Stimulated activated effector memory CD8-positive, alpha-beta T cell treated with anti-CD3 and anti-CD28 coated beads, Interleukin-12 subunit alpha, Interleukin-12 subunit beta, amount 100 ng/mL, for 72 hours (primary cell): ENCODE data around the gene HIRA.
A peak's percentile ranks its signal among the peaks of the same experiment; 100 is the strongest.

ENCODE experiments used
- ATAC-seq: fragments of 150-1000 bp; cut with Tn5 transposase; 2 replicates; pipeline ENCODE4 v1.10.0; 2021
- DNase-seq, 2 donors: peaks; one replicate each; pipeline ENCODE4 v3.0.0; 2021 to 2022; ENCODE audit warnings: low spot score in 2 of 2
- H3K27ac Mint-ChIP-seq: one replicate; pipeline ENCODE4 v1.8.0; 2022; ENCODE audit warnings: mild to moderate bottlenecking, mixed read lengths
- H3K36me3 Mint-ChIP-seq: one replicate; pipeline ENCODE4 v1.8.0; 2022; ENCODE audit warnings: mild to moderate bottlenecking, mixed read lengths
- H3K4me1 Mint-ChIP-seq: one replicate; pipeline ENCODE4 v1.8.0; 2022; ENCODE audit warnings: mixed read lengths
- H3K4me3 Mint-ChIP-seq: one replicate; pipeline ENCODE4 v1.8.0; 2022; ENCODE audit warnings: mild to moderate bottlenecking, mixed read lengths
- H3K9me3 Mint-ChIP-seq: one replicate; pipeline ENCODE4 v1.8.0; 2022; ENCODE audit warnings: mixed read lengths

Gene HIRA

DNA sequence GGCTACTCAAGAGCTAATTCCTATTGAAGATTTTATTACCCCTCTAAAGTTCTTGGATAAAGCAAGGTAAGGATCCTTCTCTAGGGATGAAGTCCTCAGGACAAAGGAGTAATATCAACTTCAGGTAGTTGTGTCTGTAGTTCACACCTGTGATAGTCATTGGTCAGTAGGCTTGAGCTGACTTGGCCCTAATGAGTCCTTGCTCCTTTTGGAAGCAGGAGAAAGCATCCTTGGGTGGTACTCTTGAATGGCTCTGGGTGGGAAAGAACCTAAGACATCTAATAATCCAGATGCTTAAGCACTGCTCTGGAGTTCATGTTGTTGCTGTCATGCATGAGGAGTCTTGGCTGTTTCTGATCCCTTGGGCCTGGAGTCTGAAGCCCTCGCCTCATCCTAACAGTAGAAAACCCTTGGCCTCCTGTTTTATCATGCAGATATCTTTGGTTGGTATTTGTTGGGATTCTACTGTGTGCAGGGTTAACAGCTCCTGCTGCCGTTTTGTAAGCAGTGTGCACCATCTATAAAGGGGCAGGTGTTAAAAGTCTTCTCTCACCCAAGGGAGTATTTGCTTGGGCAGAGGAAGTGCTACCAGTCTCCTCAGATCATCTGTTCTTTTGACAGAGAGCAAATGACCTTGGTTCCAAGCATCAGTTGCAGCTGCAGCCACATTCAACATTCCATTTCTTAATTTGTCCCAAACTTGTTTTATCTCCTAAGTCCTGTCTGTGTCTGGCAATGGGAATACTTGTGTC is 3.5 kb upstream of the HIRA start:
- Mint-ChIP-seq H3K36me3 (peaks cover 73% of the 10 kb centered on the region), H3K4me3 (no peak overlapping the region), H3K4me1 (peaks cover 31% of the 10 kb centered on the region), H3K27ac (peak overlapping the region; percentile 89), H3K9me3 (no peaks in the 10 kb centered on the region)
- DNase-seq (no peak), ATAC-seq (no peak)

DNA sequence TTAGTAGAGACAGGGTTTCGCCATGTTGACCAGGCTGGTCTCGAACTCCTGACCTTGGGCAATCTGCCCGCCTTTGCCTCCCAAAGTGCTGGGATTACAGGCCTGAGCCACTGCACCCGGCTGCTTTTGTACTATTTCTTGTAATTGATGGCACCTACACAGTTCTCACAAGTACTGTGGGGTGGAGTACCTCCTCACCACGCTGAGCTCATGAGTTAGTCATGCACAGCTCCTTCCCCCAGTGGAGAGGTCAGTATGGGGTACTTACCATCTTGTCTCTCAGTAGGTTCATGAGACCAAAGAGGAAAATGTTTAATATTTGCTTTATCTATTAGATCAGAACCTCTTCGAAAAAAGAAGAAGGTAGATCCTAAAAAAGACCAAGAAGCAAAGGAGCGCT is 2.9 kb upstream of the HIRA start:
- H3K4me3 Mint-ChIP-seq, result peak overlapping the region; percentile 79
- peaks cover 73% of the 10 kb centered on the region for H3K36me3 Mint-ChIP-seq
- no peak for ATAC-seq
- H3K9me3 Mint-ChIP-seq, result no peaks in the 10 kb centered on the region
- peak overlapping the region; percentile 89 for H3K27ac Mint-ChIP-seq
- no peak for DNase-seq
- peaks cover 37% of the 10 kb centered on the region for H3K4me1 Mint-ChIP-seq

DNA sequence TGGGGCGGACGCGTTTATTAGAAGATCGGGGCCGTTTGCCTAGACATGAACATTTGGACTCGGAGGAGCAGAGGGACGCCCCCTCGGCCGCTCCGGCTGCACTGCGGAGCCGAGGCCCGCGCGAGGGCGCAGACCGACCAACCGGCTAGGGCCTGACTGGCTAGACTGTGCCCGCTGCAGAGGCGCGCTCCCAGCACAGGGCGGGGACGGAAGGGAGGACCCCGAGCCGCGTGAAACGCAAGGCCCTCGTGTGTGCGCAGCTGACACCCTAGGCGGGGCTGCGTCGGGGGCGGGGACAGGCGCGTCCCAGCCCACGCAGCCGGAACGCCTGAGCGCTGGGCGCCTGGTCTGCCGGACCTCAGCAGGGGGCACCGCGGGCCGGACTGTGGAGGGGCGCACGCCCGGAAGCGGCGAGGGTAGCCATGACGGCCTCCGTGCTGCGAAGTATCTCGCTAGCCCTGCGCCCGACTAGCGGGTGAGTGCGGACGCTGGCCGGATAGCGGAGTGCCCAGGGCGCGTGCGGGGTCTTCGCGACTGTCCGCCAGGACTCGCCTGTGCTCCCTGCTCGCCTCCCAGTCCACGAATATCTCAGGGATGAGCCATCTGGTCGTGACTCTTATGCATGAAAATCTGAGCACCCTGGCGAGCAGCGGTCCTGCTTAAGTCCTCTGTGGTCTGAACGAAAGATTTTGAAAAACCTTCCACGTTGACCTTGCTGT is 759 bp upstream of the HIRA start, which contains the start of gene MRPL40:
Gene MRPL40, plus strand, starts transcription at position 413 of the 719 bp plus-strand sequence. Its CDS starts 10 bp downstream, at position 423.
- peak within 1 kb of the TSS; percentile 89 for H3K27ac Mint-ChIP-seq
- peak within 1 kb of the TSS; percentile 79 for H3K4me3 Mint-ChIP-seq
- peak; percentile 81 to 94 for DNase-seq
- H3K36me3 Mint-ChIP-seq, result peaks cover 69% of the 10 kb centered on the region
- H3K4me1 Mint-ChIP-seq, result peaks cover 45% of the 10 kb centered on the region
- peak; percentile 90 for ATAC-seq
- H3K9me3 Mint-ChIP-seq, result no peaks in the 10 kb centered on the region

DNA sequence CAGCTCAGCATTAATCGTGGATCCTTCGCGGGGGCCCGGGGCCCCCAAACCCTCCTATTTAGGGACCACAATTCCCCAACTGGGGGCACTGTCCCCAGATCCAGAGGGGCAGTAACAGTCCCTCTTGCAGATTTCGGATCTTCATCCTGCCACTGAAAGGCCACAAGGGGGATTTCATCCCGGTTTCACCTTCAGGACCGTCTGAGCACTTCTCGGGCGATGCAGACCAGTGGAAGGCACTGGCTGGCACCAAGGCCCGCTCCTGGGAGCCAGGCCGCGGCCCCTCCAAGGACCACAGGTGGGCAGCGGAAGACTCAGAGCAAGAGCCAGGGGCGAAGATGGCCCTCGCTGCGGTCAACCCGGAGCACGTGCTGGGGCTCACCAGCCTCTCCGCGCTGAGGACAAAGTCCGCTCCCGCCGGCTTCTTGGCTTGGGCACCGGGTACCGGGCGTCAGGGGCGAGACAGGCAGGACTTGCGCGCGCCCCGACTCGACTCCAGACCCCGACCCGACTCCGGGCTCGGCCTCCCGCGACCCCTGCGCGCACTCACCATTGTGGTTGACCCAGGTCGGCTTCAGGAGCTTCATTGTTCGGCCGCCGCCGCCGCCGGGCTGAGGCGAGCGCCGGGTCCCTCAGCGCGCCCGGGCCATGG is 517 bp downstream of the HIRA start:
- H3K9me3 Mint-ChIP-seq, result no peaks in the 10 kb centered on the region
- peaks cover 65% of the 10 kb centered on the region for H3K36me3 Mint-ChIP-seq
- H3K4me1 Mint-ChIP-seq, result peaks cover 58% of the 10 kb centered on the region
- H3K27ac Mint-ChIP-seq, result peak overlapping the region; percentile 92
- H3K4me3 Mint-ChIP-seq, result peak overlapping the region; percentile 79
- ATAC-seq (peak; percentile 0), DNase-seq (peak in 1 of 2 donors; percentile 71)

DNA sequence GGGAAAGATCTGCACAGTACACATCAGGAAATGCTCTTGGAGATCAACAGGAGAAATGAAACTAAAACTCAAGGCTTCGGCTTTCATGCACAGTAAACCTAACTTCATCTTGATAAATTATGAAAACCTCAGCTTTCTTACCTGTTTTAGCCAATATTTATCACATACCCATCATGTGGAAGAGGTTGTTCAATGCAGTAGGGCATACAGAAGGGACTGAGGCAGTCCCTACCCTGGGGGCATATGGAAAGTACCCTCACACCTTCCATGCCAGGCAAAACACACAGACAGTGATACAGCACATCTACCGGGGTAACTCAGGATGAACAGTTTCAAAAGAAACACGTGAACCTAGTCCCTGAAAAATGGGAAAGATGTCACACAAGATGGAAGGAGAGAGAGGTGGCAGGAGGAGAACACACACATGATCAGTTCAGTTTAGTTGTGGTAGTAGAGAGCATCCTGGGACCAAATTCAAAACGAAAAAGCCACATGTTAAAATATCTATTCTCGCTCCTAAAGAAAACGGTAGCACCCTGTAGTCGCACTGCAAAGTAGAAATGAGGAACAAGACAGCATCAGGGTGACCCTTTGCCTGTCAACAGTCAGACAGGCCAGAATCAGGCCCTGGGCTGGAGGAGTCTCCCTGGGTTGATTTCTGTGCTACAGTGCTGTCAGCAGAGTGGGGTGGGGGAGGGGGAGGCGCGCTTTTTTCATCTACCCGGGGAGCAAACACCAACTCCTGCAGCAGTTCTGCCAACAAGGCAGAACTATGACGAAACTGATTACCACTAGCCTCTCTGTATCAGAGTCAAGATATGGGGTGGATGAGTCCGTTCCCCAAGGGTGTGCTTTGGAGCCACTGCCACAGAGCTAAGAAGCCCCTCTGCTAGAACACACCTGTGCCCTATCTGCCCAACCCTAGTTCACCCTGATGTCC is 1.3 kb downstream of the HIRA start:
- DNase-seq (no peak), ATAC-seq (peak; percentile 1)
- Mint-ChIP-seq H3K4me3 (peak overlapping the region; percentile 79), H3K9me3 (no peaks in the 10 kb centered on the region), H3K4me1 (peaks cover 61% of the 10 kb centered on the region), H3K36me3 (peaks cover 57% of the 10 kb centered on the region), H3K27ac (peak overlapping the region; percentile 92)

DNA sequence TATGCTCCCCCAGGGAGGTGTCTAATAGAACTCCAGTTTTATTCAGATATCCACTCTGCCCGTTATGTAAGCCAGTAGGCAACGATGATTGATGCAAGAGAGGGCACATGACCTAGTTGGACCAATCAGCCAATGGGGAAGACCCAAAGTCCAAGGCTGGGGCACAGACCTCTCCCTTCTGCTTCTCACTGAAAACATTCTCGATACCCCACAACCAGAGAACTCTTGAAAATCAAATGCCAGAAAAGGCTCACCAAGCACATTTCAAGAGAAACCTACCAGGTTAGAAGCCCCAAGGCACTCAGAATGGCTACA is 7.4 kb downstream of the HIRA start:
- ATAC-seq (no peak), DNase-seq (no peak)
- Mint-ChIP-seq H3K9me3 (no peaks in the 10 kb centered on the region), H3K27ac (peak overlapping the region; percentile 90), H3K4me1 (peaks cover 77% of the 10 kb centered on the region), H3K4me3 (no peak overlapping the region), H3K36me3 (peaks cover 28% of the 10 kb centered on the region)

DNA sequence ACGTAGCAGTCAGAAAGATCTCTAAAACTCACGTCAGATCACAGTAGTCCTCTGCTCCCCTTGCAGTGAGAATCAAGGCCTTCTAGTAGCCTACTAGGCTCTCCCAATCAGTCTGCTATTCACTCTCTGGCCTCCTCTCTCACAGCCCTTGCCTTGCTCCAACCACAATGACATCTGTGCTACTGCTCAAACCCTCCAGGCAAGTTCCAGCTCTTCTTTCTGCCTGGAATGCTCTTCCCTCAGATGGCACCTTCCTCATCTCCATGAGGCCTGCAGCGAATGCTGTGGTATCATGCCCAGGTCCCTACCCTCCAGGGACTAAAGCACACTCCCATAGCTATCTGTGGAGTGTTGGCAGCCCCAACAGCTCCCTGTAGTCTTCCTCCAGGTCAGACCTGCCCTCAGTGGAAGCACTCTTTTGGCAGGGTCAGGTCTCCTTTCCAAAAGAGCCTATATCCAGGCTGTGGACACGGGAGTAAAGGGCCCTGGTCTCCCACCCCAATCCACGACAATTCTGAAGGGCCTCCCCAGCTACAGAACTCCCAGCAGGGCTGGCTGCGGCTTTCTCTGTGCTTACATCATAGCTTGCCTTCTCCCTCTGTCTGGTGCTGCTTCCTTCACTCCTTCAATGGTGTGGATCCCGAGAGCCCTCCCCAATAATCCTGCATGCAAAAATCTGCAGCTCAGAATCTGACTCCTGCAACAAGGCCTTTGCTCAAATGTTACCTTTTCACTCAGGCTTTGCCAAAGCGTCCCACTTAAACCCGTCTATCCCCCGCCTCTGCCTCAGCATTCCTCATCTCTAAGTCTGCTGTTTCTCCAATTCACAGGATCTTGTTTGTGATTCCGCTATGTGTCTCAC is 8.9 kb downstream of the HIRA start:
- DNase-seq (no peak), ATAC-seq (no peak)
- no peaks in the 10 kb centered on the region for H3K9me3 Mint-ChIP-seq
- peaks cover 17% of the 10 kb centered on the region for H3K36me3 Mint-ChIP-seq
- no peak overlapping the region for H3K4me3 Mint-ChIP-seq
- H3K4me1 Mint-ChIP-seq, result peaks cover 76% of the 10 kb centered on the region
- peak overlapping the region; percentile 90 for H3K27ac Mint-ChIP-seq

DNA sequence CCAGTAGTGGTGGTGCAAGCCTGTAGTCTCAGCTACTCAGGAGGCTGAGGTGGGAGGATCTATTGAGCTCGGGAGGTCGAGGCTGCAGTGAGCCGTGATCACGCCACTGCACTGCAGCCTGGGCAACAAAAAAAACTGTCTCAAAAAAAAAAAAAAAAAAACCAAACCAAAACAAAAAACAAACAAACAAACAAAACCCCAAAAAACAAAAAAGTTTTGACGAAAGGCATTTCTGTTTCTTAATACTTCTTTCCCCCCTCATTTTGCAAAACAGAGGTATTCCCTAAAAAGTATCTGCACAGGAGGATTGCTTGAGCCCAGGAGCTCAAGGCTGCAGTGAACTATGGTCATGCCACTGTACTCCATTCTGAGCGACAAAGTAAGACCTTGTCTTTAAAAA is 11.2 kb downstream of the HIRA start:
- H3K4me1 Mint-ChIP-seq, result peaks cover 72% of the 10 kb centered on the region
- ATAC-seq (no peak), DNase-seq (no peak)
- H3K9me3 Mint-ChIP-seq, result no peaks in the 10 kb centered on the region
- H3K4me3 Mint-ChIP-seq, result peak overlapping the region; percentile 52
- peaks cover 12% of the 10 kb centered on the region for H3K36me3 Mint-ChIP-seq
- H3K27ac Mint-ChIP-seq, result peak overlapping the region; percentile 90

DNA sequence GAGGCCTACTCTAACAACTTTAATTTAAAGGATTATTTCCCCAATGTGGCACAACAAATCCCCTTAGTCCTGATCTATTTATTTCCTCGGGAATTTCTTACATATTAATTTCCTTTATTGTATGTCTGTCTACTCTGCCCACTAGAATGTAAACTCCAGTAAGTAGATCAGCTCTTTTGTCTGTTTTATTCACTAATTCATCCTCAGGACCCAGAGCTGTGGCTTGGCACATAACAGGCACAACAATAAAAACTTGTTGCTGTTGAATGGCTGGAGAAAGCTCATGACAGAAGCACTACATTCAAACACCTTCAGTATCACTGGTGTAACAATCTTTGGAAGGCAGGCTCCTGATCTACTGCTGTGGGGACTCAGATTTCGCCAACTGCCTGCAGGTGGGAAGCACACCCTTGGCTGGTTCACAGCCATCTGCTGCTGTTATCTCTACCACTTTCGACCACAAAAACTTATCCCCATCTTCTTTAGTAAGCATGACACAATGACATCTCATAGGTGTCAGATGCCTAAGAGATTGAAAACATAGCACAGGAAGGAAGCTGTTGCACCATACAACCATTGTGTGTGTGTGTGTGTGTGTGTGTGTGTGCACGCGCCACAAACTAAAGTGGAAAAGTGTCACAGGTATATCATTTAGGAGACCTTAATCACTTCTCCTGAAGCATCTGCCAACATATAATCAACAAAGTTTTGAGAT is 11.9 kb downstream of the HIRA start:
- DNase-seq (peak in 1 of 2 donors; percentile 67), ATAC-seq (peak; percentile 99)
- Mint-ChIP-seq H3K9me3 (no peaks in the 10 kb centered on the region), H3K4me3 (peak overlapping the region; percentile 52), H3K27ac (peak overlapping the region; percentile 90), H3K36me3 (peaks cover 17% of the 10 kb centered on the region), H3K4me1 (peaks cover 72% of the 10 kb centered on the region)

DNA sequence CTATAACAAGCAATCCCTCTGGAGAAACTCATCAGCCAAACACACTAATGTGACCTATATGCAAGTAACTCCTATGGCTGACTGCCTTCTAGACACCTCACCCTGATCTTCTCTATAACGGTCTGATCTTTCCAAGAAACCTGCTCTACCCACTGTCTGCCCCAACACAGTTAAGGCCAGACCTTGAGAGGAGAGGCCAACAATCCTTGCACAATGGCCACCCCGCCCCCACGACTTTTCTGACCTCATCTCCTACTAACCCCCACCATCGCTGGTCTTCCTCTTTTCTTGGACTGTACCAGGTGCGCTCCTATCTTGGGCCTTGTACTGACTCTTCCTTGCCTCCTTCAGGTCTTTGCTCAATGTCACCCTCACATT is 12.5 kb downstream of the HIRA start:
- no peak for DNase-seq
- peak; percentile 29 for ATAC-seq
- peaks cover 74% of the 10 kb centered on the region for H3K4me1 Mint-ChIP-seq

DNA sequence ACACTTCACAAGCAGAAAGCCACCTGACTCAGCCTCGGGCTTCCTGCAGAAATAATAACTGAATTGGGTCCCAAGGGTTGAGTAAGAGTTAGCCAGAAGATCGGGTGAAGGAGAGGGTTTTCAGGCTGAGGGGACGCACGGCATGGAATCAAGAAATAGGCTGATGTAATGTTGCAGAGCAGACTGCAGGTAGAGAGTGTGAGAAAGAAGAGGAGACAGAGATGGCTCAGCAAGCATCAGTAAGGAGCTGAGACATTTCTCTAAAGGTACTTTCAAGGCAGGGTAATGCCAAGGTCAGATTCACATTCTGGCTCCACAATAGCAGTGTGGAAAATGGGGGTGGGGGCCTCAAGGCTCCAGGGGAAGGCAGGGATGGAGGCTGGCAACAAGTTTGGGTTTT is 18.6 kb downstream of the HIRA start:
- Mint-ChIP-seq H3K9me3 (no peaks in the 10 kb centered on the region), H3K27ac (peak overlapping the region; percentile 75), H3K36me3 (peaks cover 44% of the 10 kb centered on the region), H3K4me3 (no peak overlapping the region), H3K4me1 (peaks cover 46% of the 10 kb centered on the region)
- no peak for DNase-seq
- ATAC-seq, result peak; percentile 46

More for the DNA sequence above, 12.5 kb downstream of the HIRA start:
- Mint-ChIP-seq H3K4me3 (peak overlapping the region; percentile 52), H3K9me3 (no peaks in the 10 kb centered on the region), H3K36me3 (peaks cover 18% of the 10 kb centered on the region), H3K27ac (peak overlapping the region; percentile 90)

DNA sequence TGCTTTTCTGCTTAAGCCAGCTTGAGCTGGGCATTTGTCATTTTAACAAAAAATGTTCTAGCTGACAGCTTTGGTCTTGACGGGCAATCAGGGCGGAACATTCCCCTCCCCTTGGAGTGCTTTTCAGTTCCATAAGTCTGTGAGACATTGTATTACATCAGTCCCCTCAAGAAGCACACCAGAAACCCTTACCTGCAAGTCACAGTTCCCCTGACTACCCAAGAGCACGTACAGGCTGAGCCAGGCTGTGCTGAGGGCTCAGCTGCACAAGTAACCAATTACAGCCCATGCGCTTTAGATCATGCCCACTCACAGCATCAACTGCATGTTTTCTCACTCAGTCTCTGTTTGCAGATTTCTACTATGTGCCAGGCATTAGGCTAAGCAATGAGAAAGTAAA is 19.1 kb downstream of the HIRA start:
- Mint-ChIP-seq H3K4me3 (no peak overlapping the region), H3K9me3 (no peaks in the 10 kb centered on the region), H3K4me1 (peaks cover 43% of the 10 kb centered on the region), H3K27ac (peak overlapping the region; percentile 75), H3K36me3 (peaks cover 49% of the 10 kb centered on the region)
- ATAC-seq (no peak), DNase-seq (no peak)

DNA sequence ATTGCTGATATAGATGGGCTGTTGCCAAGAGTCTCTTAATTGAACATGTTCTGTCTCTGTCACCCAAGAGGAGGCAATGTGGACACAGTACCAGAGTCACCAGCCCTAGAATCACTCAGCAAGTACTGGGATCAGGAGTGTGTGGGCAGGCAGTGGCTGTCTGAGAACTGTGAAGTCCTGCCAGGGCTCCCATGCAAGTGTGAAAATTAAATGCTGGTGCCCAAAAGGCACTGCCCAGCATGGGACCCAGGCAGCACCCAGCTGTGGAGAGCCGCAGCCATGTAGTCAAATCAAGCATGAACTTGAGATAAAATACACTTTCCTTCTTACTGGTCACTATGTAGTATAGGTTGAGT is 19.9 kb downstream of the HIRA start:
- DNase-seq (no peak), ATAC-seq (peak; percentile 70)
- Mint-ChIP-seq H3K4me1 (peaks cover 38% of the 10 kb centered on the region), H3K36me3 (peaks cover 57% of the 10 kb centered on the region), H3K27ac (peak overlapping the region; percentile 72), H3K4me3 (no peak overlapping the region), H3K9me3 (no peaks in the 10 kb centered on the region)
